GM21390 (cell line): ENCODE data around the gene SLC4A4.

Experiments used
- ATAC-seq: cut with Tn5 transposase; IDR thresholded peaks from one replicate; pipeline ENCODE4 v1.9.1; 2021; ENCODE audit not compliant: unreplicated experiment

Gene SLC4A4

GRCh38 chr4:71338846-71339593, at the start of gene SLC4A4:
TSS of gene SLC4A4 (plus strand) at chr4:71339020.
- ATAC-seq, result peak; percentile 99

GRCh38 chr4:71290074-71290473, 48.7 kb upstream of the SLC4A4 start:
- no peak for ATAC-seq

DNA sequence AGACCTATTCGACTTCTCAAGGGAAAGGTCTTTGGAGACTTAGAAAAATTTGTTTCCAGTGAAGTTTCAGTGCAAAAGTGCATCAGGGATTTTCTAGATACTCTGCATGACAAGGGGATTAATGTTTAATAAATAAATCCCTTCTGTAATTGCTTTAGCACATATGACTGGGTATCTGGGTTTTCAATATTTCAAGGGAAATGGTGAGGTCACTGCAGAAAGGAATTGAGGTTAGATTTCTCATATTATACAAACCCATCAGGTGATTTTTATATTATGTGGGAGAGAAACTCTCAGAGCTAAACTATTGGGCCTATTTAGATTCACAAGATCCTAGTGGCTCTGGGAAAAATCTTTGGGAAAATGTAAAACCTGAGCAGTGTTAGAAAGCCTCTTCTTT, 48.3 kb upstream of the SLC4A4 start:
- no peak for ATAC-seq

DNA sequence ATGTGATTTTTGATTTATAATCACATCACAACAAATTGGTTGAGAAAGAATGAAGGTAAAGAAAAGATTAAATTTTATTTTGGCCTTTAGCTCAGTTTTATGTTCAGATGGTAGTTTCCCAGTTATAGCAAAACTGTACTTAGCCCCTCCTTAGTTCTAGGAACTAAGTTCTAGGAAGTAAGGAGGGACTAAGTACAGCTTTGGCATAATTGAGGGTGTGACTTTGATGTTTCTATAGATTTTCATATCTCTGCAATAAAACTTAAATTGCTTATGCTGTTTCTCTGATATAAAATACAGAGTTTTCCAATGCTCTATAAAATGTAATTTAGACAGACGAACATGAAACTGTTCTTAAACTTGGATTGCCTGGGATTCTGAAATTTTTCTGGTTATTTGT, 46.6 kb upstream of the SLC4A4 start:
- no peak for ATAC-seq

DNA sequence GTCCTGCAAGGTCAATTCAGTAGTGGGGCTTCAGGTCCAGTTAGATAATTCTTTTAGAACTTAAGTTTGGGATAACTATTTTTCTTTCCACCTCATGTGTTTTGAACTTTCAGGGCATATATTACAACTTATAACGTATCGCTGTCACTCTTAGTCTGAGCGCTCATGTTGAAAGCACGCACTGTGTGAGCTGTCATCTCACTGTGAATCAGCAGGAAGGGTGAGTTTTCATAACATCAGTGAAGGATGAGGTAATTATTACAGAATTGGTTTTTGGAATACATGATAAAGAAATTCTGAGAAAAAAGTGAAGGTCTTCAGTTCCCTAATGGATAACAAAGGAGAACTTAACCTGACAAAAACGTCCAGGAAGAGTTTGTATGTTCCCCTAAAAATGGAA, 45.1 kb upstream of the SLC4A4 start:
- ATAC-seq, result no peak

DNA sequence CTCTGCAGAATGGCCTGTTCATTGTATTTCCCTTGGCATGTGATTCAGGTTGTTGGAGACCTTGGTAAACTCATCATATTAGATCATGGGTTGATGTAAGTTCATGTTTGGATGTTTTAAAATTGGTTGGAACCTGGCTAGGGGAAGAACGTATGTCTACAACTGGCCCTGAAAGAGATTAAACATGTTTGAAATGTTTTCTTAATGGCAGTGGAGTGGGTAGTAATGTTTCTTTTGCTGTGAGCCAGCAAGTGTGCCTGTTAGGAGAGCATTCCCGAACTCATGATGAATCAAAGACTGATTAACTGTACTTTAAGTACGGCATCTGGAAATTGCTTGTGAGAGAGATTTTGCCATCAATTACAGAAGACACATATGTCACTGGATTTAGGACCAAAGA, 44.5 kb upstream of the SLC4A4 start:
- no peak for ATAC-seq

DNA sequence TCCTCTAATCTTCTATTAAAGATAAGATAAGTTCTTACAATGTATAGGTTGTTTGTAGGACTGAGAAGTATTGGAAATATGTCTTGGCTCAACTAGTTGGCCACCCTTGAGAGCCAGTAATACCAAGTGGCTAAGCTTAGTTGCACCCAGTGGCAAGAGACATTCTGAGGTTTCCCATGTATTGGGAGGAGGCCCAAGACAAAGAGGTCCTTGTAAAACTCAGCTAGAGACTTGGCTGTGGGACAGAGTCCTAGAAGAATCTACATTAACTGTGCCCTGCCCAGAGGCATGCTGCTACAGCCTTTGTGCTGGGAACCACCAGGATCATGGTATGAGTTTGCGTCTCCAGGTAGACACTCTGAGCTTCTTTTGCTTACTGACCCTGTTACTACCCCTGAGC, 41.9 kb upstream of the SLC4A4 start:
- ATAC-seq, result no peak

- ATAC-seq, result no peak
Measured at GRCh38 chr4:71300362-71300761, 38.5 kb upstream of the SLC4A4 start.

- no peak for ATAC-seq
Measured at GRCh38 chr4:71300964-71301363, 37.9 kb upstream of the SLC4A4 start.

- ATAC-seq, result no peak
Measured at GRCh38 chr4:71303287-71303686, 35.5 kb upstream of the SLC4A4 start.

DNA sequence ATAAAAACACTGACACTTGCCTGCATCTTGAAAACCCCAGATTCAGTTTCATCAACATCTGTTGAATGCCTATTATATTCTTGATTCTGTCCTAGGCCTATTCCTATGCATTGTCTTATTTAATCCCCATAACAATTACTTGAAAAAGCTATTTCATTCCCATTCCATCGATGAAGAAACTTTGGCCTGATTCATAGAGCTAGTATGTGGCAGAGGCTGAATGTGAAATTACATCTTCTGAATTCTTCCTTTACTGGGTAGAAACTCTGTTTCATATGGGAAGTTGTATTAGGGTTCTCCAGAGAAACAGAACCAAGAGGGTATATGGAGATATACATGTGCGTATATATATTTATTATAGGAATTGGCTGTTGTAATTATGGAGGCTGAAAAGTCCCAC, 35.0 kb upstream of the SLC4A4 start:
- ATAC-seq, result no peak

GRCh38 chr4:71304289-71304850, 34.5 kb upstream of the SLC4A4 start:
- ATAC-seq, result no peak

GRCh38 chr4:71307729-71308128, 31.1 kb upstream of the SLC4A4 start:
- ATAC-seq, result no peak

DNA sequence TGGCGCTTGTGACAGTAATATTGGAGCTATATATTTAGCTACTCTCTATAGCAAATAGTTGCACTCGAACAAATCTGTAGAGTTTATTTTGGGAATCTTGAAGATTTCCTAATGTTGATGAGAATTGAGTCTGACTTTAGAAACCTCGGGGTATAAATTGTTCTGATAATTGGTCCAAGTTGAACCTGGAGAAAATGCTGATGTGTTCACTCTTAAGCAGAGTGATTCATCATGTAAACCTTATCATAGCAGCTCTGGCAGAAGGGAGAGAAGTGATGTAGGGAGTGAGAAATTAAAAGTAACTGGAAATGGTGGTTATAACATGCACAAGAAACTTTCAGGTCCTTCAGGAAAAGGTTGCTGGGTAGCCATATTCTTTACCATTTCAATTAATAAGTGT, 16.4 kb upstream of the SLC4A4 start:
- no peak for ATAC-seq

- ATAC-seq, result no peak
Measured at GRCh38 chr4:71333368-71333767, 5.5 kb upstream of the SLC4A4 start.

DNA sequence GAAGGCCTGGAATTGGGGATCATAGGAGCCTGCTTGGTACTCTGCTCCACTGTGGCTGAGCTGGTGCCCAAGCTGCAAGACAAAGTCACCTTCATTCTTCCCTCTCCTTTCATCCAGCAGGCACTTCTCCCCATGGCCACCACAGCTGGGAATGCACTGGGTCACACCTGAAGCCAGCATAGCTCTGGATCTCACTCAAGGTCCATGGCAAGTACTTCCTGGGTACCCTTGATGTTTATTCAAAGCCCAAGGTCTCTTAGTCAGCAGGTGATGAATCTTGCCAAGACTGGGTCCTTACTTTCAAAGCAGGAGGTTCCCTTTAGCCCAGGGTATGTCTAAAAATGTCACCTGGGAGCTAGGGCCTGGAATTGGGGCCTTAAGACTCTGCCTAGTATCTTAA, 4.9 kb upstream of the SLC4A4 start:
- no peak for ATAC-seq

GRCh38 chr4:71334465-71334882, 4.3 kb upstream of the SLC4A4 start:
- no peak for ATAC-seq

GRCh38 chr4:71343670-71344466, 5.0 kb downstream of the SLC4A4 start:
- no peak for ATAC-seq

- ATAC-seq, result no peak
Measured at GRCh38 chr4:71346710-71347109, 7.9 kb downstream of the SLC4A4 start.

DNA sequence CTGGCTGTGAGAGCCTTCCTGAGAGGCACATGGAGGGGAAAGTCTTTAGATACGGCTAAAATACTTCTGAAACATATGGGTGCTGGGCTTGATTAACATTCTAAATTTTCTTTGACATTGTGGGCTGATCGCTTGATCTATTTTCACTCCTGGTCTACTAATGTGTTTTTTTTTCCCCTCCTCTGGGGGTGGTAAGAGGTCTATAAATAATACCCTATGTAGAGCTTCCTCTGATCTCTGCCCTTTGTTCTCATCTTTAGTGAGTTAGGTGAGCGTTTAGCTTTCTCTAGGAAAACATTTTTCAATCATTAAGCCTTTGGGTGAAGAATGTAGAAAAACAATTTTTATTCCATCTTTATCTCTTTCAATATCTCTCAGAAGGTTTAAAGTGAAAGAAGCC, 9.8 kb downstream of the SLC4A4 start:
- ATAC-seq, result no peak

- ATAC-seq, result no peak
Measured at GRCh38 chr4:71355045-71355444, 16.2 kb downstream of the SLC4A4 start.

- no peak for ATAC-seq
Measured at GRCh38 chr4:71355971-71356370, 17.2 kb downstream of the SLC4A4 start.
